Kidney (tissue), 14 donors: ENCODE measurements around the gene RAD51B. TPM values are rescaled to one million over a fixed set of nuclear protein-coding genes. Genes with fewer than 3 reads are reported as not detected.

ENCODE experiments used
- DNase-seq, 5 donors: peaks; one replicate each; pipeline ENCODE4 v3.0.0-alpha.2; 2013 to 2020
- FAIRE-seq: peaks from 2 replicates; lab custom pipeline; 2012; peaks lifted over from hg19 to GRCh38; lab: Jason Lieb, UNC
- H3K27ac ChIP-seq, 2 donors: one replicate each; pipeline ENCODE4 v1.7.0; 2013; ENCODE audit warnings: low read depth in 2 of 2, low read length in 2 of 2, inconsistent platforms in 1 of 2
- H3K27me3 ChIP-seq: one replicate; pipeline ENCODE4 v1.7.1; 2013; ENCODE audit warnings: low read length, inconsistent platforms; ENCODE audit not compliant: control insufficient read depth, insufficient read depth
- H3K36me3 ChIP-seq, 3 donors: one replicate each; pipeline versions ENCODE4 v1.7.0 to v1.7.1; 2013; ENCODE audit warnings: low read length in 3 of 3, control low read depth in 1 of 3, inconsistent platforms in 1 of 3; ENCODE audit not compliant: insufficient read depth in 3 of 3, control insufficient read depth in 2 of 3
- H3K4me1 ChIP-seq, 3 donors: one replicate each; pipeline versions ENCODE4 v1.7.0 to v1.7.1; 2013; ENCODE audit warnings: low read length in 3 of 3, inconsistent platforms in 1 of 3, low read depth in 1 of 3; ENCODE audit not compliant: control insufficient read depth in 2 of 3, insufficient read depth in 2 of 3
- H3K4me3 ChIP-seq, 3 donors: one replicate each; pipeline versions ENCODE4 v1.7.0 to v1.8.1; 2013; ENCODE audit warnings: low read length in 3 of 3, control low read depth in 1 of 3, inconsistent platforms in 1 of 3
- H3K9ac ChIP-seq, 3 donors: one replicate each; pipeline versions ENCODE4 v1.7.0 to v1.7.1; 2013; ENCODE audit warnings: low read length in 3 of 3, control low read depth in 1 of 3, inconsistent platforms in 1 of 3
- H3K9me3 ChIP-seq, 3 donors: one replicate each; pipeline versions ENCODE4 v1.7.0 to v1.7.1; 2013; ENCODE audit warnings: low read length in 3 of 3, control low read depth in 1 of 3, inconsistent platforms in 1 of 3; ENCODE audit not compliant: control insufficient read depth in 2 of 3, insufficient read depth in 1 of 3
- intact Hi-C: fragments of 100-400 bp; cut with DNase I; formaldehyde crosslinking; loops from one replicate; pipeline ENCODE4 v1.11.1; 2022
- polyA plus RNA-seq: library from polyadenylated mRNA; stranded (reverse); fragments of 350-450 nt; fragmentation: Illumina TruSeq; extraction: RNeasy Lipid Tissue Mini Kit (QIAGEN cat#74804); gene quantifications from one replicate; pipeline ENCODE4 v1.2.3, GENCODE V29; 2014; ENCODE audit warnings: low read depth, low replicate concordance; ENCODE audit not compliant: insufficient read depth
- total RNA-seq: library from RNA; stranded (reverse); fragmentation: NEBNext Ultra II Directional; extraction: Animal tissue kit (Norgen Biotek cat#: 25700); gene quantifications from one replicate; pipeline ENCODE4 v1.2.1, GENCODE V29; 2021
- TF ChIP-seq, protein P1 (sequence below): IDR thresholded peaks from 3 replicates; pipeline ENCODE4 v1.5.1; 2012; ENCODE audit warnings: mild to moderate bottlenecking, moderate library complexity, borderline replicate concordance; ENCODE audit not compliant: insufficient read depth; ENCODE audit errors: extremely low read depth
- donor health status: control.
- donor health status: control.
- donor health status: control.
- donor health status: control.
- donor health status: control.
- donor health status: DM: yes; HTN: yes; CAD: no.
- donor health status: Normal renal cell carcinoma (clear cell type).

The RAD51B gene
- total and polyA plus RNA-seq, 2 donors from 2014 or later = 6.9 to 18.0 TPM

GRCh38 chr14:68418174-68419118, 598.9 kb downstream of the RAD51B start:
- no peak for FAIRE-seq
- H3K4me1 ChIP-seq = peaks cover 0 to 21% (median 10%) of the 10 kb centered on the region in 3 donors
- TF ChIP-seq, protein P1, sequence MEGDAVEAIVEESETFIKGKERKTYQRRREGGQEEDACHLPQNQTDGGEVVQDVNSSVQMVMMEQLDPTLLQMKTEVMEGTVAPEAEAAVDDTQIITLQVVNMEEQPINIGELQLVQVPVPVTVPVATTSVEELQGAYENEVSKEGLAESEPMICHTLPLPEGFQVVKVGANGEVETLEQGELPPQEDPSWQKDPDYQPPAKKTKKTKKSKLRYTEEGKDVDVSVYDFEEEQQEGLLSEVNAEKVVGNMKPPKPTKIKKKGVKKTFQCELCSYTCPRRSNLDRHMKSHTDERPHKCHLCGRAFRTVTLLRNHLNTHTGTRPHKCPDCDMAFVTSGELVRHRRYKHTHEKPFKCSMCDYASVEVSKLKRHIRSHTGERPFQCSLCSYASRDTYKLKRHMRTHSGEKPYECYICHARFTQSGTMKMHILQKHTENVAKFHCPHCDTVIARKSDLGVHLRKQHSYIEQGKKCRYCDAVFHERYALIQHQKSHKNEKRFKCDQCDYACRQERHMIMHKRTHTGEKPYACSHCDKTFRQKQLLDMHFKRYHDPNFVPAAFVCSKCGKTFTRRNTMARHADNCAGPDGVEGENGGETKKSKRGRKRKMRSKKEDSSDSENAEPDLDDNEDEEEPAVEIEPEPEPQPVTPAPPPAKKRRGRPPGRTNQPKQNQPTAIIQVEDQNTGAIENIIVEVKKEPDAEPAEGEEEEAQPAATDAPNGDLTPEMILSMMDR = no peak

GRCh38 chr14:68420350-68420749, 600.8 kb downstream of the RAD51B start:
- H3K9ac ChIP-seq = no peak overlapping the region
- no peak for FAIRE-seq

More at GRCh38 chr14:68418174-68419118, 598.9 kb downstream of the RAD51B start:
- Histone ChIP-seq H3K9me3 (no peaks in the 10 kb centered on the region), H3K27me3 (no peaks in the 10 kb centered on the region), H3K9ac (no peak overlapping the region), H3K27ac (peak overlapping the region in 1 of 2 donors; percentile 0), H3K36me3 (no peaks in the 10 kb centered on the region), H3K4me3 (no peak overlapping the region)
- peak in 2 of 5 donors; percentile 60 to 62 for DNase-seq
- intact Hi-C loops = no loop called here

GRCh38 chr14:68421116-68421515, 601.5 kb downstream of the RAD51B start:
- peaks cover 0 to 21% (median 9%) of the 10 kb centered on the region in 3 donors for H3K4me1 ChIP-seq
- no peaks in the 10 kb centered on the region for H3K27me3 ChIP-seq
- TF ChIP-seq, protein P1 = no peak
- DNase-seq (no peak), FAIRE-seq (no peak)
- no peaks in the 10 kb centered on the region for H3K9me3 ChIP-seq
- H3K9ac ChIP-seq = no peak overlapping the region
- H3K4me3 ChIP-seq = no peak overlapping the region
- H3K27ac ChIP-seq = peak overlapping the region in 1 of 2 donors; percentile 19
- intact Hi-C loops = no loop called here
- H3K36me3 ChIP-seq = no peaks in the 10 kb centered on the region

More at GRCh38 chr14:68420350-68420749, 600.8 kb downstream of the RAD51B start:
- Histone ChIP-seq H3K27me3 (no peaks in the 10 kb centered on the region), H3K36me3 (no peaks in the 10 kb centered on the region), H3K4me3 (no peak overlapping the region), H3K4me1 (peaks cover 0 to 21% (median 10%) of the 10 kb centered on the region in 3 donors), H3K9me3 (no peaks in the 10 kb centered on the region), H3K27ac (no peak overlapping the region)
- DNase-seq = no peak
- intact Hi-C loops = no loop called here
- TF ChIP-seq, protein P1 = no peak
